ENCODE data around the gene NOL4L.

DNA sequence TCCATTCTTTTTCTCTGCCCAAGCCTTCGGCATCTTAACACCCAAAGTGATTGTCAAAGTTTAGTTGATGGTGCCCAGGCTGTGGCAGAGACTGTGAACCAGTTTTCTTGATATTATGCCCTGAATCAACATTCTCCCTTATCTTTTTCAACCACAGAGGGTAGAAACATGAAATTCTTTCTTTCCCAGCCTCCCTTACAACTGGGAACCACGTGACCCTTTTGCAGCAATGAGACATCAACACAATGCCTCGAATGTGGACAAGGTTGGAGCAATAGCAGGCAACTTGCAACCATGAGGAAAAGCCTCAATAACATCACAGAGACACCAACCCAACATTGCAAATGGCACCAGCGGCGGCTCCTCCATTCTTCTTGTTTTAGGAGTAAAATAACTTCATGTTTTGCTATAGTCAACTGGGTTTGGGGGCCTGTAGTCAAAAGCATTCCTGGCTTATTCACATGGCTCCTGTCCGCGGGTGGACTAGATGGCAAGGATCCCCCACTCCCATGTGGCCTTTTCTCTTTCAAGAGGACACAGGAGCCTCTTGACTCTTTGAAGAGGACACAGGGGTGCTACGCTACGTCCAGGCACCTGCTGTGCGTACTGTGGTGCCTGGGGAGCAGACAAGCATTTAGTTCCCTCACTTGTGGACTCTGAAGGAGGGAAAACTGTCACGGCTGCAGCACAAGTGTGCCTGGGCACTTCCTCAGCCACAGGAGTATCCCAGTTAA lies 90.5 kb downstream of the NOL4L start:
- TF ChIP-seq, protein P1, sequence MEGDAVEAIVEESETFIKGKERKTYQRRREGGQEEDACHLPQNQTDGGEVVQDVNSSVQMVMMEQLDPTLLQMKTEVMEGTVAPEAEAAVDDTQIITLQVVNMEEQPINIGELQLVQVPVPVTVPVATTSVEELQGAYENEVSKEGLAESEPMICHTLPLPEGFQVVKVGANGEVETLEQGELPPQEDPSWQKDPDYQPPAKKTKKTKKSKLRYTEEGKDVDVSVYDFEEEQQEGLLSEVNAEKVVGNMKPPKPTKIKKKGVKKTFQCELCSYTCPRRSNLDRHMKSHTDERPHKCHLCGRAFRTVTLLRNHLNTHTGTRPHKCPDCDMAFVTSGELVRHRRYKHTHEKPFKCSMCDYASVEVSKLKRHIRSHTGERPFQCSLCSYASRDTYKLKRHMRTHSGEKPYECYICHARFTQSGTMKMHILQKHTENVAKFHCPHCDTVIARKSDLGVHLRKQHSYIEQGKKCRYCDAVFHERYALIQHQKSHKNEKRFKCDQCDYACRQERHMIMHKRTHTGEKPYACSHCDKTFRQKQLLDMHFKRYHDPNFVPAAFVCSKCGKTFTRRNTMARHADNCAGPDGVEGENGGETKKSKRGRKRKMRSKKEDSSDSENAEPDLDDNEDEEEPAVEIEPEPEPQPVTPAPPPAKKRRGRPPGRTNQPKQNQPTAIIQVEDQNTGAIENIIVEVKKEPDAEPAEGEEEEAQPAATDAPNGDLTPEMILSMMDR (conservative IDR thresholded peaks at IDR 0.05) = no peak
- no peak for TF ChIP-seq ZFX (IDR thresholded peaks at IDR 0.05)

All from C4-2B (cell line).